Measurements from ENCODE around the gene ST3GAL4.
"Not testable (repeated sequence)": the region's sequence is repeated elsewhere in the genome, so short reads cannot be mapped to it uniquely, and the experiment has no call there.

ST3GAL4 gene

DNA sequence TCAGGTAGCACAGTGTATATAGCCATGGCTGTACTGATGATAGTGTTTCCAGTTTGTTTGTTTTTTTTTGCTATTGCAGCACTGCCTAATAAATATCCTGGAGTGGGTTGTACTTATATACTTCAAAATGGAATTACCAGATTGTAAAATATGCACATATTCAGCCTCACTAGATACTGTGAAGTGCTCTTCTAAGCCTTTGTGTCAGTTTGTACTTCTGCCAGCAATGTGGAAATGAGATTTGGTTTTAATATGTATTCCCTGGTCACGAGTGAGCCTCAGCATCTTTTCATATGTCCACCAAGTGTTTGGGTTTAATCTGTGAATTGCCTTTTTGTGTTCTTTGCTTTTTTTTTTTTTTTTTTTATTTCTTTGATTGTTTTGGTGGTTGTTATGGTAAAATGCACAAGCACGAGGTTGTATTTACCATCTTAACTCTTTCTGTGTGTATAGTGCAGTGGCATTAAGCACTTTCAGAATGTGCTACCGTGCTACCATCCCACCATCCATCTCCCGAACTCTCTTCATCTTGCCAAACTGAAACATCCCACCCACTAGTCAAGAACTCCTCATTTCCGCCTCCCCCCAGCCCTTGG lies 34.9 kb downstream of the ST3GAL4 start:
- no peak for DNase-seq

- peak in 3 of 4 experiments; percentile 9 to 16 (median 14) for DNase-seq
Measured at GRCh38 chr11:126391286-126391954, 35.9 kb downstream of the ST3GAL4 start.

- peak; percentile 36 to 73 (median 56) for DNase-seq
Measured at GRCh38 chr11:126391970-126392632, 36.6 kb downstream of the ST3GAL4 start.

- peak in 1 of 4 experiments; percentile 6 for DNase-seq
Measured at GRCh38 chr11:126392633-126393013, 37.1 kb downstream of the ST3GAL4 start.

DNA sequence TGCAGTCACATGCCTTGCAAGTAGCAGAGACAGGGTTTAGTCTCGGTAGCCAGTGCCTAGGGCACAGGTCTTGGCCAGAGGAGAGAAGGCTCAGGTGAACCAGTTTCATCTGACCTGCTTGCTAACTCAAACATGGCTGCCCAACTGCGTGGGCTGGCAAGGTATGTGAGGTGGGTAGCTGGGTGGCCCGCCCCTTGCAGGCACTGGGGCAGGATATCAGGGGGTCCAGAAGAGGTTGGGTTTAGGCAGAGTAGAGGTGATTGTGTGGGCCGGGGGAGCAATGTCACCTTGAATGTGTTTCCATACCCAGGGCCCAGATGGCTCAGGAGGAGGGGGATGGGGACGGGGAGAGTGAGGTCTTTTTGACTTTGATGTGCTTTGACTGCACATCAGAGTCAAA lies 37.7 kb downstream of the ST3GAL4 start:
- no peak for DNase-seq

- DNase-seq: no peak
Measured at GRCh38 chr11:126394036-126394435, 38.5 kb downstream of the ST3GAL4 start.

- peak in 3 of 4 experiments; percentile 6 to 31 (median 6) for DNase-seq
Measured at GRCh38 chr11:126394634-126395072, 39.2 kb downstream of the ST3GAL4 start.

GRCh38 chr11:126395784-126396183 lies 40.3 kb downstream of the ST3GAL4 start:
- not testable (repeated sequence) for DNase-seq

DNA sequence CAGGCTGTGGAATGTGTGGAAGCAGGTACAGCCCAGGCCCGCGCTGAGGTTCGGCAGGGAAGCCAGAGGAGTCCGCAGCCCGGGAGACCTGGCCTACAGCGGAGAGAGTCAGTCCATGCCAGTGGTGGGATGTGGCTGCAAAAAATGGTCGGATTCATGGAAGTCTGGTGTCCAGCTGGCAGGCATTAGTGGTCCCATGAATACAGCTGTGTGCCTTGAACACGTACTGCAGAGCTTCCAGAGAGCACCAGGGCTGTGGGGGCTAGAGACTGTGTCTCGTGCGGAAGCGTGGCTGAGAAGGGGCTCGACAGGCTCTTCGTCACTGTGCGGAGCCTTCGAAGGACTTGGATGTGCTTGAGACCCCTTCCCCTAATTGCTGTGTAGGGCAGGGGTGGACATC lies 40.8 kb downstream of the ST3GAL4 start:
- not testable (repeated sequence) for DNase-seq

DNA sequence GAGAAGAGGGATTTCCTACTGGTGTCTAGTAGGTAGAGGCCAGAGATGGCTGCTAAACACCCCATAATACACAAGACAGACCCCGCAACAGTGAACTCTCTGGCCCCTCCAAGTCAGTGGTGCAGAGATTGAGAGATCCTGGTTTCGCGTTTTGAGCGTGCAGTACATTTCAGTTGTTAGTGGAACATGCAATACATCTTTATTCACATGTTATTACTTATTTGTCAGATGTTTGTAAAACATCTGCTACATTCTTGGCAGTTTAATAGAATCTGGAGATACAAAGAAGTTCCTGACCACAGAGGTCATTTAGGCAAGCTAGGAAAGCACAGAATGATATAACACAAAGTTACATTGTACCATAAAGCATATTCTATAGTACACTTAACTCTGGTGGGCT lies 41.5 kb downstream of the ST3GAL4 start:
- DNase-seq: no peak

- DNase-seq: no peak
Measured at GRCh38 chr11:126398296-126398695, 42.8 kb downstream of the ST3GAL4 start.

- DNase-seq: no peak
Measured at GRCh38 chr11:126398721-126399120, 43.2 kb downstream of the ST3GAL4 start.

DNA sequence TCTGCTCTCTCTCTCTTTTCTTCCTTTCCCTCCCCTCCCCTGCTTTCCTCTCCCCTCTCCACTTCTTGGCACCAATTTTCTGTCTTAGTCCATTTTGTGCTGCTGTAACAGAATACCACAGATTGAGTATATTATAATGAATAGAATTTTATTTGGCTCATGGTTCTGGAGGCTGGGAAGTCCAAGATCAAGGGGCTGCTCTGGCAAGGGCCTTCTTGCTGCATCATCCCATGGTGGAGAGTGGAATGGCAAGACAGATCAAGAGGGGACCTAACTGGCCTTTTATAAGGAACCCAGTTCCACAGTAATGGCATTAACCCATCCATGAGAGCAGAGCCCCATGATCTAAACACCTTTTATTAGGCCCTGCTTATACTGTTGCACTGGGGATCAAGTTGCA lies 44.5 kb downstream of the ST3GAL4 start:
- no peak for DNase-seq

DNA sequence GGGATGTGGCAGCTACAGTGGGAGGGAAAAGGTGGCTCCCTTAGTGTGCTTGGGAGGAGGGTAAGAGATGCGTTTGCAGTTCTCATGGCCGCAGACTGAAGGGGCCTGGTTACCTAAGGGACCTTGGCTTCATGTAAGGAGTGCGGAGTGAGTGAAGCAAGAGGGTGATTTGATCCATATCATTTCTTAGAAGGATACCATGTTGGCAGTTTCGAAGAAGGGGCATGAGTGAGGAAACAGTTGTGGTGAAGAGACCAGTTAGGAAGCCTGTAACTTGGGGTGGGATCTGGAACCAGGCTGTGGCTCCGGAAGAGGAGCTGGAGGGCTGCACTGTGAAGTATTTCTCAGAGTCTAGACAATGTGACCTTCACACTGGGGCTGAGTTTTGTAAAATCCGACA lies 45.0 kb downstream of the ST3GAL4 start:
- DNase-seq: no peak

- no peak for DNase-seq
Measured at GRCh38 chr11:126403022-126403581, 47.6 kb downstream of the ST3GAL4 start.

GRCh38 chr11:126403658-126404057 lies 48.2 kb downstream of the ST3GAL4 start:
- no peak for DNase-seq

- DNase-seq: no peak
Measured at GRCh38 chr11:126404367-126404766, 48.9 kb downstream of the ST3GAL4 start.

GRCh38 chr11:126405374-126405773 lies 49.9 kb downstream of the ST3GAL4 start:
- no peak for DNase-seq

GRCh38 chr11:126405906-126406305 lies 50.4 kb downstream of the ST3GAL4 start:
- no peak for DNase-seq

- DNase-seq: no peak
Measured at GRCh38 chr11:126406368-126406767, 50.9 kb downstream of the ST3GAL4 start.

DNA sequence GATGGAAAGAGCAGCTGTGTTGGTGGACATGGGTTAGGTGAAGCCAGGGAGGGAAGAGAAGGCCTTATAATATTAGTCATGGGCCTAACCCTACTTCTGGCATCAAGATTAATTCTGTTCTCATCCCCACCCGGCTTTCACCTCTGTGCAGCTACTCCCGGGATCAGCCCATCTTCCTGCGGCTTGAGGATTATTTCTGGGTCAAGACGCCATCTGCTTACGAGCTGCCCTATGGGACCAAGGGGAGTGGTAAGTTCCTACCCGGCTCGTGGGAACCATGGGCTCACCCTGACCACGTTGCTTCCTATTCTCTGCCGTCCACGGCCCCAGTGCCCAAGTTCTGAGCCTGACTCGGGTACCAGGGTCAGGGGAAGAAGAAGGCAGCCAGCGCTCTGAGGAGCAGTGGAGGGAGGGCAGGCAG lies 51.6 kb downstream of the ST3GAL4 start:
- DNase-seq: no peak

- no peak for DNase-seq
Measured at GRCh38 chr11:126407682-126408288, 52.3 kb downstream of the ST3GAL4 start.

- no peak for DNase-seq
Measured at GRCh38 chr11:126408496-126408895, 53.0 kb downstream of the ST3GAL4 start.

Measured in suppressor macrophage (primary cell).